Measurements from ENCODE around the gene HYOU1. TPM values are rescaled to one million over a fixed set of nuclear protein-coding genes. Genes with fewer than 3 reads are reported as not detected.
"Not testable (repeated sequence)": the region's sequence is repeated elsewhere in the genome, so short reads cannot be mapped to it uniquely, and the experiment has no call there.

HYOU1 gene
- total and polyA plus RNA-seq, 2 experiments from 2014 or later: 48.2 to 229 TPM

DNA sequence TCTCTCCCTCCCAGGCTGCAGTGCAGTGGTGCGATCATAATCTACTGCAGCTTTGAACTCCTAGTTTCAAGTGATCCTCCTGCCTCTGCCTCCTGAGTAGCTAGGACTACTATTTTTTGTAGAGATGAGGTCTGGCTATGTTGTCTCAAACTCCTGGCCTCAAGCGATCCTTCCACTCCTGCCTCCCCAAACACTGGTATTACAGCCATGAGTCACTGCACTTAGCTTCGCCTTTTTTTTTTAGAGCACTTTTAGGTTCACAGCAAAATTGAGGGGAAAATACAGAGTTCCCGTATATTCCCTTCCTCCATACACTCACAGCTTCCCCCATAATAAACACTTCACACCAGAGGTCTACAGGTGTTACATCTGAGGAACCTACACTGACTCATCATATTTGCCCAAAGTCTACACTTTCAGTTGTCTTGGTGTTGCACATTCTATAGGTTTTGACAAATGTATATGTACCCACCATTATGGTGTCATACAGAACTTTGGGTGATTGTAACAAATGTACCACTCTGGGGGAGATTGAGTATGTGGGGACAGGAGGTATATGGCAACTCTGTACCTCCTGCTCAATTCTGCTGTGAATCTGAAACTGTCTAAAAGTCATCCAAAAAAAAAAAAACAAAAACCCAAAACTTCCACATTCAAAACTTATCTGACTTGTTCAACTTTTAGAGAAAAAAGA lies 15.0 kb downstream of the HYOU1 start:
- H3K4me1 Mint-ChIP-seq: peaks cover 27% of the 10 kb centered on the region
- Histone ChIP-seq H3K4me1 (ENCODE audit: insufficient read depth) (peaks cover 32% of the 10 kb centered on the region), H3K4me3 (no peak overlapping the region), H2AFZ (no peak overlapping the region), H3K79me2 (replicated peaks; ENCODE audit: insufficient read depth) (no peaks in the 10 kb centered on the region), H3K36me3 (ENCODE audit: insufficient read depth) (no peaks in the 10 kb centered on the region), H3K9me2 (ENCODE audit: insufficient read depth) (no peaks in the 10 kb centered on the region), H4K20me1 (replicated peaks; ENCODE audit: insufficient read depth) (no peaks in the 10 kb centered on the region), H3K27me3 (ENCODE audit: insufficient read depth) (no peaks in the 10 kb centered on the region), H3F3A (replicated peaks; ENCODE audit: low read depth) (peaks cover 11% of the 10 kb centered on the region), H3K4me2 (no peak overlapping the region), H3K27ac (ENCODE audit: low read depth) (peak overlapping the region; percentile 66; the same call in 1 of the 2 replicates)
- ATAC-seq (no peak), DNase-seq (ENCODE audit: low spot score) (no peak)
- TF ChIP-seq, protein P1, sequence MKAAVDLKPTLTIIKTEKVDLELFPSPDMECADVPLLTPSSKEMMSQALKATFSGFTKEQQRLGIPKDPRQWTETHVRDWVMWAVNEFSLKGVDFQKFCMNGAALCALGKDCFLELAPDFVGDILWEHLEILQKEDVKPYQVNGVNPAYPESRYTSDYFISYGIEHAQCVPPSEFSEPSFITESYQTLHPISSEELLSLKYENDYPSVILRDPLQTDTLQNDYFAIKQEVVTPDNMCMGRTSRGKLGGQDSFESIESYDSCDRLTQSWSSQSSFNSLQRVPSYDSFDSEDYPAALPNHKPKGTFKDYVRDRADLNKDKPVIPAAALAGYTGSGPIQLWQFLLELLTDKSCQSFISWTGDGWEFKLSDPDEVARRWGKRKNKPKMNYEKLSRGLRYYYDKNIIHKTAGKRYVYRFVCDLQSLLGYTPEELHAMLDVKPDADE (IDR thresholded peaks at IDR 0.05): no peak
- no peak for TF ChIP-seq NANOG (IDR thresholded peaks at IDR 0.05; ENCODE audit: borderline replicate concordance)
- no peak for TF ChIP-seq CREB1 (CRISPR knock-in tag; IDR thresholded peaks at IDR 0.05; ENCODE audit: low read depth)
- no peak for TF ChIP-seq STAT1 (IDR thresholded peaks at IDR 0.05; ENCODE audit: unreplicated experiment)
- peak overlapping the region; percentile 6; the same call in 1 of the 2 replicates for H3K27ac Mint-ChIP-seq
- no peak overlapping the region for H3K4me3 Mint-ChIP-seq
- H3K36me3 Mint-ChIP-seq (ENCODE audit: low read depth): peaks cover 26% of the 10 kb centered on the region
- H3K9me3 Mint-ChIP-seq: no peaks in the 10 kb centered on the region
- peaks cover 3% of the 10 kb centered on the region for H3K27me3 Mint-ChIP-seq (ENCODE audit: insufficient read depth, low read depth, poor library complexity)

DNA sequence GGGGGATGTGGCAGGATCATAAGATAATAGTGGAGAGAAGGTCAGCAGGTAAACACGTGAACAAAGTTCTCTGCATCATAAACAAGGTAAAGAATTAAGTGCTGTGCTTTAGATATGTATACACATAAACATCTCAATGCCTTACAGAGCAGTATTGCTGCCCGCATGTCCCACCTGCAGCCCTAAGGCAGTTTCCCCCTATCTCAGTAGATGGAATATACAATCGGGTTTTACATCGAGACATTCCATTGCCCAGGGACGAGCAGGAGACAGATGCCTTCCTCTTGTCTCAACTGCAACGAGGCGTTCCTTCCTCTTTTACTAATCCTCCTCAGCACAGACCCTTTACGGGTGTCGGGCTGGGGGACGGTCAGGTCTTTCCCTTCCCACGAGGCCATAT lies 17.5 kb downstream of the HYOU1 start:
- not testable (repeated sequence) for H3K27me3 ChIP-seq (ENCODE audit: insufficient read depth); H3K36me3 Mint-ChIP-seq (ENCODE audit: low read depth); H4K20me1 ChIP-seq (replicated peaks; ENCODE audit: insufficient read depth); H3K27me3 Mint-ChIP-seq (ENCODE audit: insufficient read depth, low read depth, poor library complexity); H3K27ac Mint-ChIP-seq; H3K9me3 Mint-ChIP-seq; DNase-seq (ENCODE audit: low spot score); H3K4me3 Mint-ChIP-seq; H3K4me3 ChIP-seq; H3F3A ChIP-seq (replicated peaks; ENCODE audit: low read depth); ATAC-seq; H3K79me2 ChIP-seq (replicated peaks; ENCODE audit: insufficient read depth); H3K4me2 ChIP-seq; H3K36me3 ChIP-seq (ENCODE audit: insufficient read depth); H3K9me2 ChIP-seq (ENCODE audit: insufficient read depth)
- H3K4me1 ChIP-seq (ENCODE audit: insufficient read depth): peaks cover 19% of the 10 kb centered on the region
- H2AFZ ChIP-seq: peak overlapping the region; percentile 28
- peak overlapping the region; percentile 32; the same call in 1 of the 2 replicates for H3K27ac ChIP-seq (ENCODE audit: low read depth)
- peaks cover 15% of the 10 kb centered on the region for H3K4me1 Mint-ChIP-seq

DNA sequence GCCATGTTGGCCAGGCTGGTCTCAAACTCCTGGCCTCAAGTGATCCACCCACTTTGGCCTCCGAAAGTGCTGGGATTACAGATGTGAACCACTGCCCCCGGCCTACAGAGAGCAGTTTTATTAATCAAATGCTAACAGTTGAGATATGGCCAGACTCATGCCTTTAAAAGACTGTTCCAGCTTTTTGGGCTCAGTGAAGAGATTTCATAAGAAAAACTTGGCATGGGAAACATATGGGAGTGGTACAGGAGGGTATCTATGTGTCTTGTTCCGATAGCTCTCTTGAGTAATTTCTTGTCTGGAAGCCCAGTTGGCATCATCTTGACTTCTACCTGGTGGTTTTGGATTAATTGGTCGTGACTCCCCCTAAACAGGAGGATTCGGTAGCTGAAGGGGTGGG lies 18.1 kb downstream of the HYOU1 start:
- H3F3A ChIP-seq (replicated peaks; ENCODE audit: low read depth): peaks cover 5% of the 10 kb centered on the region; the same call in 1 of the 2 replicates
- H3K4me2 ChIP-seq: no peak overlapping the region
- no peaks in the 10 kb centered on the region for H3K9me2 ChIP-seq (ENCODE audit: insufficient read depth)
- Mint-ChIP-seq H3K27me3 (ENCODE audit: insufficient read depth, low read depth, poor library complexity) (peaks cover 5% of the 10 kb centered on the region), H3K9me3 (no peaks in the 10 kb centered on the region), H3K4me3 (no peak overlapping the region; the same call in 2 of the 3 replicates), H3K27ac (peak overlapping the region; percentile 43; the same call in 1 of the 2 replicates), H3K4me1 (peaks cover 12% of the 10 kb centered on the region), H3K36me3 (ENCODE audit: low read depth) (no peaks in the 10 kb centered on the region)
- no peaks in the 10 kb centered on the region for H3K79me2 ChIP-seq (replicated peaks; ENCODE audit: insufficient read depth)
- TF ChIP-seq JUNB (IDR thresholded peaks at IDR 0.05; ENCODE audit: unreplicated experiment) (no peak), EZH2 (IDR thresholded peaks at IDR 0.05; ENCODE audit: low read depth, unreplicated experiment) (no peak), POLR2AphosphoS5 (IDR thresholded peaks at IDR 0.05; ENCODE audit: low read depth) (no peak)
- TF ChIP-seq, protein P2, sequence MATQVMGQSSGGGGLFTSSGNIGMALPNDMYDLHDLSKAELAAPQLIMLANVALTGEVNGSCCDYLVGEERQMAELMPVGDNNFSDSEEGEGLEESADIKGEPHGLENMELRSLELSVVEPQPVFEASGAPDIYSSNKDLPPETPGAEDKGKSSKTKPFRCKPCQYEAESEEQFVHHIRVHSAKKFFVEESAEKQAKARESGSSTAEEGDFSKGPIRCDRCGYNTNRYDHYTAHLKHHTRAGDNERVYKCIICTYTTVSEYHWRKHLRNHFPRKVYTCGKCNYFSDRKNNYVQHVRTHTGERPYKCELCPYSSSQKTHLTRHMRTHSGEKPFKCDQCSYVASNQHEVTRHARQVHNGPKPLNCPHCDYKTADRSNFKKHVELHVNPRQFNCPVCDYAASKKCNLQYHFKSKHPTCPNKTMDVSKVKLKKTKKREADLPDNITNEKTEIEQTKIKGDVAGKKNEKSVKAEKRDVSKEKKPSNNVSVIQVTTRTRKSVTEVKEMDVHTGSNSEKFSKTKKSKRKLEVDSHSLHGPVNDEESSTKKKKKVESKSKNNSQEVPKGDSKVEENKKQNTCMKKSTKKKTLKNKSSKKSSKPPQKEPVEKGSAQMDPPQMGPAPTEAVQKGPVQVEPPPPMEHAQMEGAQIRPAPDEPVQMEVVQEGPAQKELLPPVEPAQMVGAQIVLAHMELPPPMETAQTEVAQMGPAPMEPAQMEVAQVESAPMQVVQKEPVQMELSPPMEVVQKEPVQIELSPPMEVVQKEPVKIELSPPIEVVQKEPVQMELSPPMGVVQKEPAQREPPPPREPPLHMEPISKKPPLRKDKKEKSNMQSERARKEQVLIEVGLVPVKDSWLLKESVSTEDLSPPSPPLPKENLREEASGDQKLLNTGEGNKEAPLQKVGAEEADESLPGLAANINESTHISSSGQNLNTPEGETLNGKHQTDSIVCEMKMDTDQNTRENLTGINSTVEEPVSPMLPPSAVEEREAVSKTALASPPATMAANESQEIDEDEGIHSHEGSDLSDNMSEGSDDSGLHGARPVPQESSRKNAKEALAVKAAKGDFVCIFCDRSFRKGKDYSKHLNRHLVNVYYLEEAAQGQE (IDR thresholded peaks at IDR 0.05; ENCODE audit: unreplicated experiment): no peak
- TF ChIP-seq, protein P3, sequence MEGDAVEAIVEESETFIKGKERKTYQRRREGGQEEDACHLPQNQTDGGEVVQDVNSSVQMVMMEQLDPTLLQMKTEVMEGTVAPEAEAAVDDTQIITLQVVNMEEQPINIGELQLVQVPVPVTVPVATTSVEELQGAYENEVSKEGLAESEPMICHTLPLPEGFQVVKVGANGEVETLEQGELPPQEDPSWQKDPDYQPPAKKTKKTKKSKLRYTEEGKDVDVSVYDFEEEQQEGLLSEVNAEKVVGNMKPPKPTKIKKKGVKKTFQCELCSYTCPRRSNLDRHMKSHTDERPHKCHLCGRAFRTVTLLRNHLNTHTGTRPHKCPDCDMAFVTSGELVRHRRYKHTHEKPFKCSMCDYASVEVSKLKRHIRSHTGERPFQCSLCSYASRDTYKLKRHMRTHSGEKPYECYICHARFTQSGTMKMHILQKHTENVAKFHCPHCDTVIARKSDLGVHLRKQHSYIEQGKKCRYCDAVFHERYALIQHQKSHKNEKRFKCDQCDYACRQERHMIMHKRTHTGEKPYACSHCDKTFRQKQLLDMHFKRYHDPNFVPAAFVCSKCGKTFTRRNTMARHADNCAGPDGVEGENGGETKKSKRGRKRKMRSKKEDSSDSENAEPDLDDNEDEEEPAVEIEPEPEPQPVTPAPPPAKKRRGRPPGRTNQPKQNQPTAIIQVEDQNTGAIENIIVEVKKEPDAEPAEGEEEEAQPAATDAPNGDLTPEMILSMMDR (conservative IDR thresholded peaks at IDR 0.05; ENCODE audit: low read depth in 2 of 2): no peak
- peak overlapping the region; percentile 28 for H2AFZ ChIP-seq
- no peaks in the 10 kb centered on the region for H4K20me1 ChIP-seq (replicated peaks; ENCODE audit: insufficient read depth)
- no peak for ATAC-seq
- no peak overlapping the region for H3K4me3 ChIP-seq
- peak overlapping the region; percentile 75; the same call in 1 of the 2 replicates for H3K27ac ChIP-seq (ENCODE audit: low read depth)
- no peaks in the 10 kb centered on the region for H3K36me3 ChIP-seq (ENCODE audit: insufficient read depth)
- peaks cover 19% of the 10 kb centered on the region for H3K4me1 ChIP-seq (ENCODE audit: insufficient read depth)
- no peaks in the 10 kb centered on the region for H3K27me3 ChIP-seq (ENCODE audit: insufficient read depth)
- DNase-seq (ENCODE audit: low spot score): no peak
